HepG2 (cell line): ENCODE data around the gene RAB1B. TPM values are rescaled to one million over a fixed set of nuclear protein-coding genes. Genes with fewer than 3 reads are reported as not detected.

Experiments used
- BRF2 ChIP-seq: sonication (generic); formaldehyde crosslinking; IDR thresholded peaks from 2 replicates; pipeline ENCODE4 v1.8.1; 2022; ENCODE audit warnings: mild to moderate bottlenecking, missing genetic modification reagents
- FOXA1 ChIP-seq, 2 experiments: fragments of 450-650 bp in 1 of 2; sonication (generic) in 1 of 2; formaldehyde crosslinking in 1 of 2; IDR thresholded peaks; 2 replicates each; pipeline versions ENCODE4 v1.4.0 to v1.6.1; 2016 to 2020; ENCODE audit warnings: missing genetic modification reagents in 1 of 2
- FOXO1 ChIP-seq: sonication (generic); formaldehyde crosslinking; IDR thresholded peaks from 2 replicates; pipeline ENCODE4 v1.4.0; 2020; ENCODE audit warnings: missing genetic modification reagents
- JDP2 ChIP-seq: sonication (generic); formaldehyde crosslinking; IDR thresholded peaks from 2 replicates; pipeline ENCODE4 v1.8.1; 2022; ENCODE audit warnings: missing genetic modification reagents, borderline replicate concordance
- JUNB ChIP-seq: sonication (generic); formaldehyde crosslinking; IDR thresholded peaks from 2 replicates; pipeline ENCODE4 v1.8.0; 2022; ENCODE audit warnings: missing genetic modification reagents, mild to moderate bottlenecking, borderline replicate concordance
- KLF6 ChIP-seq: IDR thresholded peaks from 2 replicates; pipeline ENCODE4 v1.8.0; 2016; ENCODE audit warnings: missing biosample characterization, missing genetic modification reagents
- NBN ChIP-seq: fragments of 450-650 bp; conservative IDR thresholded peaks from 2 replicates; pipeline ENCODE4 v1.6.1; 2017
- SETDB1 ChIP-seq: sonication (generic); formaldehyde crosslinking; IDR thresholded peaks from 2 replicates; pipeline ENCODE4 v1.5.1; 2020; ENCODE audit warnings: missing genetic modification reagents, mild to moderate bottlenecking, borderline replicate concordance
- SUZ12 ChIP-seq: fragments of 150-350 bp; IDR thresholded peaks from 2 replicates; pipeline ENCODE4 v1.6.1; 2014; ENCODE audit warnings: low read depth, low read length
- XRCC5 ChIP-seq: fragments of 200-400 bp; formaldehyde crosslinking; optimal IDR thresholded peaks from 2 replicates; pipeline ENCODE3; 2017; ENCODE audit warnings: mild to moderate bottlenecking, low read length
- ZNF143 ChIP-seq: sonication (generic); formaldehyde crosslinking; IDR thresholded peaks from 2 replicates; pipeline ENCODE4 v1.4.0; 2020; ENCODE audit warnings: missing genetic modification reagents
- ZNF160 ChIP-seq: sonication (generic); formaldehyde crosslinking; IDR thresholded peaks from 2 replicates; pipeline ENCODE4 v1.8.0; 2022; ENCODE audit warnings: mild to moderate bottlenecking, inconsistent platforms, missing genetic modification reagents
- ZNF224 ChIP-seq: sonication (generic); formaldehyde crosslinking; IDR thresholded peaks from 2 replicates; pipeline ENCODE4 v1.5.0; 2020; ENCODE audit warnings: mild to moderate bottlenecking, missing genetic modification reagents
- ZNF24 ChIP-seq: fragments of 450-650 bp; IDR thresholded peaks from 2 replicates; pipeline ENCODE4 v1.6.1; 2017; ENCODE audit warnings: antibody characterized with exemption, mild to moderate bottlenecking
- ZNF34 ChIP-seq: sonication (generic); formaldehyde crosslinking; IDR thresholded peaks from 2 replicates; pipeline ENCODE4 v1.4.0; 2020; ENCODE audit warnings: mild to moderate bottlenecking, missing genetic modification reagents, borderline replicate concordance
- ZNF550 ChIP-seq: sonication (generic); formaldehyde crosslinking; IDR thresholded peaks from 2 replicates; pipeline ENCODE4 v1.4.0; 2020; ENCODE audit warnings: mild to moderate bottlenecking, missing genetic modification reagents, borderline replicate concordance
- ZNF574 ChIP-seq: sonication (generic); formaldehyde crosslinking; IDR thresholded peaks from 2 replicates; pipeline ENCODE4 v1.4.0; 2020; ENCODE audit warnings: missing genetic modification reagents
- ZUFSP ChIP-seq: sonication (generic); formaldehyde crosslinking; IDR thresholded peaks from 2 replicates; pipeline ENCODE4 v1.9.0; 2021; ENCODE audit warnings: missing genetic modification reagents, mild to moderate bottlenecking, borderline replicate concordance
- polyA plus RNA-seq, 8 experiments: library from polyadenylated mRNA; depleted of rRNA in 3 of 8; stranded (reverse) in 7 of 8; unstranded in 1 of 8; fragments of >200 nt; fragmentation: Illumina TruSeq in 4 of 8; extraction: Trizol in 4 of 8; gene quantifications; 2 replicates each; pipeline versions ENCODE4 v1.2.1 to v1.2.3, GENCODE V29; 2011 to 2016; ENCODE audit warnings: low read depth in 4 of 8, missing spikeins in 1 of 8, mixed read lengths in 1 of 8; ENCODE audit not compliant: insufficient read depth in 1 of 8
- total RNA-seq, 5 experiments: library from RNA; depleted of rRNA; stranded (reverse); fragments of >200 nt; fragmentation: Illumina TruSeq; extraction: Trizol; gene quantifications; 2 replicates each; pipeline ENCODE4 v1.2.3, GENCODE V29; 2016; ENCODE audit warnings: low read depth in 1 of 5
- TF ChIP-seq, protein P1 (sequence below): IDR thresholded peaks from 2 replicates; pipeline ENCODE4 v1.6.1; 2016; ENCODE audit warnings: low read depth, borderline replicate concordance
- TF ChIP-seq, protein P2 (sequence below), 2 experiments: fragments of 450-650 bp in 1 of 2; sonication (generic) in 1 of 2; formaldehyde crosslinking; IDR thresholded peaks; 2 replicates each; pipeline versions ENCODE4 v1.5.0 to v1.8.0; 2020 to 2022; ENCODE audit warnings: mild to moderate bottlenecking in 1 of 2, missing genetic modification reagents in 1 of 2
- TF ChIP-seq, protein P3 (sequence below): IDR thresholded peaks from 2 replicates; pipeline ENCODE4 v1.6.1; 2016; ENCODE audit warnings: control low read depth

Gene RAB1B
- total and polyA plus RNA-seq, 2 of the 13 experiments (the other 11 are each of a cell fraction or from before 2014, with no cell fraction given): 77.9 to 87.9 TPM

GRCh38 chr11:66317723-66318599, 49.5 kb downstream of the RAB1B start (continued):
- TF ChIP-seq ZNF550 (no peak), ZNF574 (CRISPR knock-in tag) (no peak), ZNF143 (CRISPR knock-in tag) (no peak), ZNF160 (no peak), KLF6 (CRISPR knock-in tag) (no peak), FOXA1 (IDR thresholded peaks at IDR 0.05) (no peak), FOXA1 (CRISPR knock-in tag; IDR thresholded peaks at IDR 0.05) (no peak), JDP2 (no peak), XRCC5 (no peak), JUNB (CRISPR knock-in tag) (no peak), FOXO1 (no peak), SUZ12 (no peak), ZNF224 (CRISPR knock-in tag) (no peak), SETDB1 (CRISPR knock-in tag) (no peak), ZNF34 (CRISPR knock-in tag) (no peak), BRF2 (CRISPR knock-in tag) (no peak), ZNF24 (no peak), ZUFSP (CRISPR knock-in tag) (no peak), NBN (no peak)
- TF ChIP-seq, protein P1, sequence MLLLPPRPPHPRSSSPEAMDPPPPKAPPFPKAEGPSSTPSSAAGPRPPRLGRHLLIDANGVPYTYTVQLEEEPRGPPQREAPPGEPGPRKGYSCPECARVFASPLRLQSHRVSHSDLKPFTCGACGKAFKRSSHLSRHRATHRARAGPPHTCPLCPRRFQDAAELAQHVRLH (CRISPR knock-in tag): no peak
- TF ChIP-seq, protein P2, sequence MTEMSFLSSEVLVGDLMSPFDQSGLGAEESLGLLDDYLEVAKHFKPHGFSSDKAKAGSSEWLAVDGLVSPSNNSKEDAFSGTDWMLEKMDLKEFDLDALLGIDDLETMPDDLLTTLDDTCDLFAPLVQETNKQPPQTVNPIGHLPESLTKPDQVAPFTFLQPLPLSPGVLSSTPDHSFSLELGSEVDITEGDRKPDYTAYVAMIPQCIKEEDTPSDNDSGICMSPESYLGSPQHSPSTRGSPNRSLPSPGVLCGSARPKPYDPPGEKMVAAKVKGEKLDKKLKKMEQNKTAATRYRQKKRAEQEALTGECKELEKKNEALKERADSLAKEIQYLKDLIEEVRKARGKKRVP (CRISPR knock-in tag; IDR thresholded peaks at IDR 0.05): peak in 1 of 2 experiments; percentile 82; a peak in 2 of 4 replicates
- TF ChIP-seq, protein P3, sequence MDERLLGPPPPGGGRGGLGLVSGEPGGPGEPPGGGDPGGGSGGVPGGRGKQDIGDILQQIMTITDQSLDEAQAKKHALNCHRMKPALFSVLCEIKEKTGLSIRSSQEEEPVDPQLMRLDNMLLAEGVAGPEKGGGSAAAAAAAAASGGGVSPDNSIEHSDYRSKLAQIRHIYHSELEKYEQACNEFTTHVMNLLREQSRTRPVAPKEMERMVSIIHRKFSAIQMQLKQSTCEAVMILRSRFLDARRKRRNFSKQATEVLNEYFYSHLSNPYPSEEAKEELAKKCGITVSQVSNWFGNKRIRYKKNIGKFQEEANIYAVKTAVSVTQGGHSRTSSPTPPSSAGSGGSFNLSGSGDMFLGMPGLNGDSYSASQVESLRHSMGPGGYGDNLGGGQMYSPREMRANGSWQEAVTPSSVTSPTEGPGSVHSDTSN (CRISPR knock-in tag): no peak
